Astrocyte (in vitro differentiated cells and primary cell): ENCODE data around the gene KCNN3.

Source experiments
- EZH2 ChIP-seq: IDR thresholded peaks from 2 replicates; pipeline ENCODE4 v1.6.1; 2012; ENCODE audit warnings: mild to moderate bottlenecking, low read length, inconsistent platforms; ENCODE audit not compliant: insufficient read depth
- TF ChIP-seq, protein P1 (sequence below): IDR thresholded peaks from 2 replicates; pipeline ENCODE4 v1.5.1; 2011; ENCODE audit warnings: low read depth, mild to moderate bottlenecking, inconsistent platforms, low read length, moderate library complexity; ENCODE audit not compliant: insufficient read depth

DNA sequence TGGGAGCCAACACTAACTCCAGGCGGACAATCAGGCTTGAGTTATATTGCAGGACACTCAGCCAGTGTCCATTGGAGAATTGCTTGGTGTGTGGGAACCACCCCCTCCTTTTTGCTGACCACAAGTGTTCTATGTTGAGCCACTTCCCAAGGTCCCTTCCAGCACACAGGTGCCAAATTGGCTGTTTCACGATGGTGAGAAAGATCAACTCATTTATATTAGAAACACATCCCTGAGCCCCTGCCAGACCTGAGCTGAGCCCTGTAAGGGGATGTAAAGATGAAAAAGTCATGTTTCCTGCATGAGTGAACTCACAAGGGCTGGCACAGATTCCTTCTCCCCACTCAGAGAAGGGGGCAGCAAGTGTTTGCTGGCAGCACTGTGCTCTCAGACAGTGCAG lies 96.5 kb downstream of the KCNN3 start:
- TF ChIP-seq, protein P1, sequence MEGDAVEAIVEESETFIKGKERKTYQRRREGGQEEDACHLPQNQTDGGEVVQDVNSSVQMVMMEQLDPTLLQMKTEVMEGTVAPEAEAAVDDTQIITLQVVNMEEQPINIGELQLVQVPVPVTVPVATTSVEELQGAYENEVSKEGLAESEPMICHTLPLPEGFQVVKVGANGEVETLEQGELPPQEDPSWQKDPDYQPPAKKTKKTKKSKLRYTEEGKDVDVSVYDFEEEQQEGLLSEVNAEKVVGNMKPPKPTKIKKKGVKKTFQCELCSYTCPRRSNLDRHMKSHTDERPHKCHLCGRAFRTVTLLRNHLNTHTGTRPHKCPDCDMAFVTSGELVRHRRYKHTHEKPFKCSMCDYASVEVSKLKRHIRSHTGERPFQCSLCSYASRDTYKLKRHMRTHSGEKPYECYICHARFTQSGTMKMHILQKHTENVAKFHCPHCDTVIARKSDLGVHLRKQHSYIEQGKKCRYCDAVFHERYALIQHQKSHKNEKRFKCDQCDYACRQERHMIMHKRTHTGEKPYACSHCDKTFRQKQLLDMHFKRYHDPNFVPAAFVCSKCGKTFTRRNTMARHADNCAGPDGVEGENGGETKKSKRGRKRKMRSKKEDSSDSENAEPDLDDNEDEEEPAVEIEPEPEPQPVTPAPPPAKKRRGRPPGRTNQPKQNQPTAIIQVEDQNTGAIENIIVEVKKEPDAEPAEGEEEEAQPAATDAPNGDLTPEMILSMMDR, result no peak
- no peak for TF ChIP-seq EZH2
